ENCODE measurements around the gene DVL1.
"Not testable (repeated sequence)": the region's sequence is repeated elsewhere in the genome, so short reads cannot be mapped to it uniquely, and the experiment has no call there.

Gene DVL1

DNA sequence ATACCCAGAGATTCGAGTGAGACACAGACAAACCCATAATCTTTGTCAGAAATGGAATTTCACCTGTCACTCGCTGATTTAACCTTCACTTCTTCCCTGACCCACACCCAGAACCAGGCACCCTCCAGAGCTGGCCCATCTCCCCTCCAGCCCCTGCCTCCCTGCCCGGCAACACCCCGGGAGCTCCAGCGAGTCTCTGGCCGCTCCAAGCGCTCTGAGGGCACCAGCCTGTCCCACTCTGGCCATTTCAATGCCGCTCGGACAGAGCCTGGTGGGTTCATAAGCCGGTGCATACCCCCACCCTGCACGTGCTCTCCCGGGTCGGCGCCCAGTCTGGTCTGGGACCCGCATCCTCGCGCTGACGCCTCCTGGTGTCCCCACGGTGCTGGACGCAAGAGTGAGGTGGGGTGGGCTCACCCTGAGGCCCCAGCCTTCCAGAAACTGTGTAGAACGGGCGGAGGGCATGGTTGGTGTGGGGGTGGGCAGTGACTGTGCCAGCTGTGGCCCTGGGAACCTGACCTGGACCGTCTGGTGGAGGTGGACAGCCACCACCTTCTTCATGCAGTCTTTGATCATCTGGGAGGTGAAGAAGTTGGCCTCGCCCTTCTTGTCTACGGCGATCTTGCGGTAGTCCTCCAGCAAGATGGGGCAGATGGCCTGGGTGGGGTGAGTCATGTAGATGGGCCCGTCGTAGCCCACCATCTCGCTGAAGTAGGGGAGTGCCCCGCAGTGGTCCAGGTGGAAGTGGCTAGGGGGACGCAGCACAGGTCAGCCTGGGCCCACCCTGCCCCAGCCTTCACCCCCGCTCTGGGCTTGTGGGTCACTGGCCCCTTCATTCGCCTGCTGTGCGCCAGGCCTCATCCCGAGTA, 30.2 kb downstream of the DVL1 start:
- no peak overlapping the region for H3K27ac ChIP-seq (ENCODE audit: low read length)
- no peak overlapping the region for H3K4me3 ChIP-seq (ENCODE audit: low read length)
- H3K9me3 ChIP-seq (ENCODE audit: control insufficient read depth, low read depth, low read length), result no peaks in the 10 kb centered on the region
- H3K9ac ChIP-seq (ENCODE audit: low read length), result no peak overlapping the region
- peaks cover 9% of the 10 kb centered on the region for H3K4me1 ChIP-seq (ENCODE audit: control insufficient read depth, low read depth, low read length)
- peaks cover 27% of the 10 kb centered on the region for H3K36me3 ChIP-seq (ENCODE audit: control insufficient read depth, low read depth, low read length)
- H3K27me3 ChIP-seq (ENCODE audit: control insufficient read depth, insufficient read depth, low read length), result no peaks in the 10 kb centered on the region

DNA sequence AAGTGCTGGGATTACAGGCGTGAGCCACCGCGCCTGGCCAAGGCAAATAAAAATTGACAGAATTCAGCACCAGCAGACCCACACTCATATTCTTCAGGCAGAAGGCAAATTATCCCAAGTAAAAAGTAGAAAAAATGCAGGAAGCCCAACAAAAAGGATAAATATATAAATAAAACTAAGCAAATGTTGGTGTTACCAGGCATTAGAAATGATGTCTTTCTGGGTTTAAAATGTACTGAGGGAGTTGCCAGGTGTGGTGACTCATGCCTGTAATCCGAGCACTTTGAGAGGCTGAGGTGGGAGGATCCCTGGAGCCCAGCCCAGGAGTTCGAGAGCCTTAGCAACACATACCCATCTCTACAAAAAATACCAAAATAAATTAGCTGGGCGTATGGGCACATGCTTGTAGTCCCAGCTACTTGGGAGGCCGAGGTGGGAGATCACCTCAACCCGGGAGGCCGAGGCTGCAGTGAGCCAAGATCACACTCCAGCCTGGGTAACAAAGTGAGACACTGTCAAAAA, 31.0 kb downstream of the DVL1 start:
- Histone ChIP-seq H3K9ac (ENCODE audit: low read length) (no peak overlapping the region), H3K4me1 (ENCODE audit: control insufficient read depth, low read depth, low read length) (peaks cover 9% of the 10 kb centered on the region), H3K36me3 (ENCODE audit: control insufficient read depth, low read depth, low read length) (peaks cover 36% of the 10 kb centered on the region), H3K27ac (ENCODE audit: low read length) (no peak overlapping the region), H3K9me3 (ENCODE audit: control insufficient read depth, low read depth, low read length) (no peaks in the 10 kb centered on the region), H3K4me3 (ENCODE audit: low read length) (no peak overlapping the region), H3K27me3 (ENCODE audit: control insufficient read depth, insufficient read depth, low read length) (no peaks in the 10 kb centered on the region)

GRCh38 chr1:1317420-1317819, 31.8 kb downstream of the DVL1 start:
- peaks cover 9% of the 10 kb centered on the region for H3K4me1 ChIP-seq (ENCODE audit: control insufficient read depth, low read depth, low read length)
- no peak overlapping the region for H3K9ac ChIP-seq (ENCODE audit: low read length)
- no peaks in the 10 kb centered on the region for H3K9me3 ChIP-seq (ENCODE audit: control insufficient read depth, low read depth, low read length)
- no peaks in the 10 kb centered on the region for H3K27me3 ChIP-seq (ENCODE audit: control insufficient read depth, insufficient read depth, low read length)
- no peak overlapping the region for H3K4me3 ChIP-seq (ENCODE audit: low read length)
- H3K36me3 ChIP-seq (ENCODE audit: control insufficient read depth, low read depth, low read length), result peaks cover 42% of the 10 kb centered on the region
- no peak overlapping the region for H3K27ac ChIP-seq (ENCODE audit: low read length)

DNA sequence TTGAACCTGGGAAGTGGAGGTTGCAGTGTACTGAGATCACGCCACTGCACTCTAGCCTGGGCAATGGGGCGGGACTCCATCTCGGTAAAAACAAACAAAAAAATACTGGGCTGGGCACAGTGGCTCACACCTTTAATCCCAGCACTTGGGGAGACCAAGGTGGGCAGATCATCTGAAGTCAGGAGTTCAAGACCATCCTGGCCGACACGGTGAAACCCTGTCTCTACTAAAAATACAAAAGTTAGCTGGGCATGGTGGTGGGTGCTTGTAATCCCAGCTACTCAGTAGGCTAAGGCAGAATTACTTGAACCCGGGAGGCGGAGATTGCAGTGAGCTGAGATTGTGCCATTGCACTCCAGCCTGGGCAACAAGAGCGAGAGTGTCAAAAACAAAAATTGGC, 33.0 kb downstream of the DVL1 start:
- H3K9ac ChIP-seq (ENCODE audit: low read length); H3K4me1 ChIP-seq (ENCODE audit: control insufficient read depth, low read depth, low read length); H3K27me3 ChIP-seq (ENCODE audit: control insufficient read depth, insufficient read depth, low read length); H3K4me3 ChIP-seq (ENCODE audit: low read length); H3K9me3 ChIP-seq (ENCODE audit: control insufficient read depth, low read depth, low read length); H3K27ac ChIP-seq (ENCODE audit: low read length): not testable (repeated sequence)
- peaks cover 49% of the 10 kb centered on the region for H3K36me3 ChIP-seq (ENCODE audit: control insufficient read depth, low read depth, low read length)

DNA sequence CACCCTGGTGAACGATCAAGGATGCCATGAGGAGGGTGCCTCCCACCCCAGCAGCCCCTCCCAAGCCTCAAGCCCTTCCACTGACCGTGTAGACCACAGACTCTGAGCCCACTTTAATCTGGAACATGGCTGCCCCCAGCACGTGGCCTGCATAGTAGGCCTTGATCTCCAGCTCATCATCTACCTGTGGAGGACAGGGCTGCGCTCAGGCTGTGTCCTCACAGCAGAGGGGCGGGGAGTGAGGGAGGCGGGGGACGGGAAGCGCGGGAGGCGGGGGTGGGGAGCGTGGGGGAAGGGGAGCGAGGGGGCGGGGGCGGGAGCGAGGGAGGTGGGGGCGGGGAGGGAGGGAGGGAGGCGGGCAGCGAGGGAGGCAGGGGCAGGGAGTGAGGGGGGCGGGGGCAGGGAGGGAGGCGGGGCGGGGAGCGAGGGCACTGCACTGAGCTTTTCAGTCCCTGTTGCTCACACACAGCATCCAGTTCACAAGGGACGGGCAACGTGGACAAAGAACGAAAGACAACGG, 33.7 kb downstream of the DVL1 start:
- no peak overlapping the region for H3K9ac ChIP-seq (ENCODE audit: low read length)
- H3K36me3 ChIP-seq (ENCODE audit: control insufficient read depth, low read depth, low read length), result peaks cover 53% of the 10 kb centered on the region
- H3K4me3 ChIP-seq (ENCODE audit: low read length), result no peak overlapping the region

GRCh38 chr1:1314678-1315335, 34.4 kb downstream of the DVL1 start:
- Histone ChIP-seq H3K27me3 (ENCODE audit: control insufficient read depth, insufficient read depth, low read length) (no peaks in the 10 kb centered on the region), H3K9me3 (ENCODE audit: control insufficient read depth, low read depth, low read length) (no peaks in the 10 kb centered on the region), H3K9ac (ENCODE audit: low read length) (no peak overlapping the region), H3K4me1 (ENCODE audit: control insufficient read depth, low read depth, low read length) (peaks cover 12% of the 10 kb centered on the region), H3K4me3 (ENCODE audit: low read length) (no peak overlapping the region), H3K27ac (ENCODE audit: low read length) (no peak overlapping the region), H3K36me3 (ENCODE audit: control insufficient read depth, low read depth, low read length) (peaks cover 52% of the 10 kb centered on the region)

More for the DNA sequence above, 33.7 kb downstream of the DVL1 start:
- no peaks in the 10 kb centered on the region for H3K27me3 ChIP-seq (ENCODE audit: control insufficient read depth, insufficient read depth, low read length)
- H3K9me3 ChIP-seq (ENCODE audit: control insufficient read depth, low read depth, low read length), result no peaks in the 10 kb centered on the region
- peaks cover 9% of the 10 kb centered on the region for H3K4me1 ChIP-seq (ENCODE audit: control insufficient read depth, low read depth, low read length)
- no peak overlapping the region for H3K27ac ChIP-seq (ENCODE audit: low read length)

GRCh38 chr1:1314237-1314586, 35.0 kb downstream of the DVL1 start:
- peaks cover 46% of the 10 kb centered on the region for H3K36me3 ChIP-seq (ENCODE audit: control insufficient read depth, low read depth, low read length)
- H3K4me3 ChIP-seq (ENCODE audit: low read length), result no peak overlapping the region
- no peak overlapping the region for H3K27ac ChIP-seq (ENCODE audit: low read length)
- peaks cover 12% of the 10 kb centered on the region for H3K4me1 ChIP-seq (ENCODE audit: control insufficient read depth, low read depth, low read length)
- no peak overlapping the region for H3K9ac ChIP-seq (ENCODE audit: low read length)
- H3K9me3 ChIP-seq (ENCODE audit: control insufficient read depth, low read depth, low read length), result no peaks in the 10 kb centered on the region
- no peaks in the 10 kb centered on the region for H3K27me3 ChIP-seq (ENCODE audit: control insufficient read depth, insufficient read depth, low read length)

- Histone ChIP-seq H3K4me1 (ENCODE audit: control insufficient read depth, low read depth, low read length) (peaks cover 12% of the 10 kb centered on the region), H3K27ac (ENCODE audit: low read length) (no peak overlapping the region), H3K36me3 (ENCODE audit: control insufficient read depth, low read depth, low read length) (peaks cover 43% of the 10 kb centered on the region), H3K9me3 (ENCODE audit: control insufficient read depth, low read depth, low read length) (no peaks in the 10 kb centered on the region), H3K9ac (ENCODE audit: low read length) (no peak overlapping the region), H3K27me3 (ENCODE audit: control insufficient read depth, insufficient read depth, low read length) (no peaks in the 10 kb centered on the region), H3K4me3 (ENCODE audit: low read length) (no peak overlapping the region)
Measured at GRCh38 chr1:1313500-1314236, 35.5 kb downstream of the DVL1 start.

GRCh38 chr1:1312450-1313314, 36.5 kb downstream of the DVL1 start:
- peaks cover 12% of the 10 kb centered on the region for H3K4me1 ChIP-seq (ENCODE audit: control insufficient read depth, low read depth, low read length)
- H3K36me3 ChIP-seq (ENCODE audit: control insufficient read depth, low read depth, low read length), result peaks cover 43% of the 10 kb centered on the region
- no peak overlapping the region for H3K27ac ChIP-seq (ENCODE audit: low read length)
- no peak overlapping the region for H3K9ac ChIP-seq (ENCODE audit: low read length)
- no peaks in the 10 kb centered on the region for H3K9me3 ChIP-seq (ENCODE audit: control insufficient read depth, low read depth, low read length)
- no peak overlapping the region for H3K4me3 ChIP-seq (ENCODE audit: low read length)
- no peaks in the 10 kb centered on the region for H3K27me3 ChIP-seq (ENCODE audit: control insufficient read depth, insufficient read depth, low read length)

- H3K27ac ChIP-seq (ENCODE audit: low read length), result no peak overlapping the region
Measured at GRCh38 chr1:1311107-1312104, 37.8 kb downstream of the DVL1 start.

More at GRCh38 chr1:1311107-1312104, 37.8 kb downstream of the DVL1 start:
- Histone ChIP-seq H3K27me3 (ENCODE audit: control insufficient read depth, insufficient read depth, low read length) (peaks cover 6% of the 10 kb centered on the region), H3K36me3 (ENCODE audit: control insufficient read depth, low read depth, low read length) (peaks cover 35% of the 10 kb centered on the region), H3K4me3 (ENCODE audit: low read length) (no peak overlapping the region), H3K9ac (ENCODE audit: low read length) (no peak overlapping the region), H3K9me3 (ENCODE audit: control insufficient read depth, low read depth, low read length) (no peaks in the 10 kb centered on the region), H3K4me1 (ENCODE audit: control insufficient read depth, low read depth, low read length) (peaks cover 19% of the 10 kb centered on the region)
